ENCODE measurements around the gene OR10K2. TPM values are rescaled to one million over a fixed set of nuclear protein-coding genes. Genes with fewer than 3 reads are reported as not detected.
"Not testable (repeated sequence)": the region's sequence is repeated elsewhere in the genome, so short reads cannot be mapped to it uniquely, and the experiment has no call there.

The OR10K2 gene
- total and polyA plus RNA-seq, 2 of the 8 experiments (the other 6 are each of a cell fraction or from before 2014, with no cell fraction given) = not detected

DNA sequence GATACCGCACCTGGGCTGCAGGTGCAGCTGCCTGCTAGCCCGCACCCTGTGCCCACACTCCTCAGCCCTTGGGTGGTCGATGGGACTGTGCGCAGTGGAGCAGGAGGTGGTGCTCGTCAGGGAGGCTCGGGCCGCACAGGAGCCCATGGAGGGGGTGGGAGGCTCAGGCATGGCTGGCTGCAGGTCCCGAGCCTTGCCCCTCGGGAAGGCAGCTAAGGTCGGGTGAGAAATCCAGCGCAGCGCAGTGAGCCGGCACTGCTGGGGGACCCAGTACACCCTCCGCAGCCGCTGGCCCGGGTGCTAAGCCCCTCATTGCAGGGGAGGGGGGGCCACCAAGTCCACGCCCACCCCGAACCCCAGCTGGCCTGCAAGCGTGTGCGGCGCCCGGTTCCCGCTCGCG lies 51.9 kb downstream of the OR10K2 start:
- H2AK5ac ChIP-seq (ENCODE audit: low read depth, low read length); FAIRE-seq; H3K4ac ChIP-seq (replicated peaks; ENCODE audit: insufficient read length, low read depth, low read length); H2BK120ac ChIP-seq (replicated peaks; ENCODE audit: low read depth, low read length); H3K79me2 ChIP-seq (ENCODE audit: control insufficient read depth in 1 of 2, insufficient read depth in 2 of 2, low read length in 2 of 2); H3K14ac ChIP-seq (ENCODE audit: insufficient read length); H3K27ac ChIP-seq (ENCODE audit: low read depth, low read length); H3K23me2 ChIP-seq (ENCODE audit: low read depth, low read length); H4K20me1 ChIP-seq (replicated peaks in 1 of 2; ENCODE audit: control insufficient read depth in 1 of 2, insufficient read depth in 2 of 2, low read length in 2 of 2); H2BK5ac ChIP-seq (ENCODE audit: low read depth, low read length); H3K9ac ChIP-seq (replicated peaks in 1 of 4; ENCODE audit: extremely low read depth in 1 of 4, low read depth in 3 of 4, low read length in 3 of 4); H3K27me3 ChIP-seq (replicated peaks in 1 of 4; ENCODE audit: control insufficient read depth in 3 of 4, extremely low read depth in 1 of 4, insufficient read depth in 3 of 4, low read length in 3 of 4); H3K23ac ChIP-seq (ENCODE audit: insufficient read length); H3K36me3 ChIP-seq (ENCODE audit: control insufficient read depth in 2 of 4, insufficient read depth in 4 of 4, low read length in 3 of 4); H3K4me3 ChIP-seq (ENCODE audit: extremely low read depth in 1 of 4, insufficient read depth in 2 of 4, low read depth in 3 of 4, low read length in 4 of 4); H3K9me3 ChIP-seq (ENCODE audit: insufficient read depth in 2 of 2, low read depth in 1 of 2, low read length in 1 of 2); POLR2A ChIA-PET (ENCODE audit: partially characterized antibody); H3K79me1 ChIP-seq (ENCODE audit: low read depth, low read length); DNase-seq (ENCODE audit: low read depth in 1 of 2, low spot score in 2 of 2); H4K91ac ChIP-seq (replicated peaks; ENCODE audit: insufficient read length, low read length); H3K4me1 ChIP-seq (replicated peaks in 1 of 4; ENCODE audit: control insufficient read depth in 3 of 4, insufficient read depth in 4 of 4, low read length in 3 of 4); H2BK20ac ChIP-seq (ENCODE audit: low read length); H2BK15ac ChIP-seq (ENCODE audit: low read length); H3K56ac ChIP-seq (replicated peaks; ENCODE audit: insufficient read length, low read depth, low read length); H3K4me2 ChIP-seq (ENCODE audit: insufficient read depth in 1 of 2, low read depth in 2 of 2, low read length in 2 of 2); H4K5ac ChIP-seq (ENCODE audit: insufficient read length, low read depth, low read length); H2BK12ac ChIP-seq (ENCODE audit: low read depth, low read length); H4K8ac ChIP-seq (ENCODE audit: extremely low read depth, insufficient read depth, low read length); H2AFZ ChIP-seq (ENCODE audit: low read length); H3K18ac ChIP-seq (ENCODE audit: extremely low read depth, low read length): not testable (repeated sequence)
- WGBS, 2 experiments (ENCODE audit: extremely low coverage in 1 of 2, insufficient coverage in 1 of 2, insufficient read length in 1 of 2, insufficient replicate concordance in 2 of 2, low coverage in 1 of 2, low lambda C conversion rate in 2 of 2, missing lambda C conversion rate in 1 of 2) = 85% methylated on average over 16 of the region's 25 CpGs; no CpG with 5 or more reads in 1 of the 2 experiments
- CTCF ChIA-PET (ENCODE audit: partially characterized antibody) = interaction anchor here (0.9 to 1.1 kb wide), 2 partner anchors 16 to 34 kb away, joined by 4 read pairs; no protein-coding TSS in a partner anchor
